ENCODE measurements around the gene TRMT44. TPM values are rescaled to one million over a fixed set of nuclear protein-coding genes. Genes with fewer than 3 reads are reported as not detected.
"Not testable (repeated sequence)": the region's sequence is repeated elsewhere in the genome, so short reads cannot be mapped to it uniquely, and the experiment has no call there.

TRMT44 gene
- polyA plus RNA-seq, 3 donors from 2014 or later = 2.6 to 15.6 (median 8.9) TPM

DNA sequence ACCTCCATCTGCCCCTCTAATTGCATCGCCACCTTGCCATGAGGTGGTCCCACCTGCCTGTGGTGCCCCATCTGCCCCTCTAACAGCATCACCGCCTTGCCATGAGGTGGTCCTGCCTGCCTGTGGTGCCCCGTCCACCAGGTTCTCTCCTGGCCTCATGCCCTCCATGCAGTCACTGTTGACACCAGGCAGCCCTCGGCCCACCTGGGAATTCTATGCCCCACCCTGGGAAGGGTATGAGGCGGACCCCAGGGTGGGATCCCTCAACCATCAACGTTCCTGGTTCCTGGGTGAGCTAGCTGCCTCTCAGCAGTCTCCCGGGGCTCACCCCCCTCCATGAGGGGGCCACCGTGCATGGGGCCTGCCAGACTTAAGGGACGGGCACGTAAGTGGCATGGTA is 38.9 kb upstream of the TRMT44 start:
- Mint-ChIP-seq H3K9me3 (no peaks in the 10 kb centered on the region), H3K36me3 (peaks cover 11 to 22% (median 11%) of the 10 kb centered on the region in 3 donors), H3K27ac (no peak overlapping the region), H3K27me3 (ENCODE audit: low read depth in 3 of 3) (peaks cover 0 to 3% (median 0%) of the 10 kb centered on the region in 3 donors), H3K4me3 (no peak overlapping the region), H3K4me1 (peaks cover 0 to 1% of the 10 kb centered on the region in 2 donors)
- DNase-seq = no peak

DNA sequence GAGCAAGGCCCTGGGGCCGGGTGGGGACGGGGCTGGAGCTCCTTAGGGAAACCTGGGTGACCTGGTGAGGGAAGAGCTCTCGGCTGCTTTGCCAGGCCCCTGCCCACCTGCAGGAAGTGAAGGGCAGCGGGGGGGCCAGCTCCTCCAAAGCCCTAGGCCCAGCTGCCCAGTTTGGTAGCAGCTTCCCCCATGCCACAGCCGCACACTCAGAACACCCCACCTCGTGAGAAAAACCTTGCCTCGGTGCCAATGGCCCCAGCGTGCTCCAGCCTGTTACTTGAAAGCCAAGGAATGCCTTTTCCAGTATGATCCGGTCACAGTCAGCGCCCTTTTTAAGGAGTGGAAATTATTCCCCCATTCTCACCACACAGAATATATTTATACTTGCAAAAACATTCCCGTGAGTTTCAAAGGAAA is 38.4 kb upstream of the TRMT44 start:
- H3K4me3 Mint-ChIP-seq = no peak overlapping the region
- H3K9me3 Mint-ChIP-seq = no peaks in the 10 kb centered on the region
- H3K27me3 Mint-ChIP-seq (ENCODE audit: low read depth in 3 of 3) = peaks cover 0 to 3% (median 0%) of the 10 kb centered on the region in 3 donors
- H3K4me1 Mint-ChIP-seq = peaks cover 0 to 1% of the 10 kb centered on the region in 2 donors
- peaks cover 9 to 22% (median 9%) of the 10 kb centered on the region in 3 donors for H3K36me3 Mint-ChIP-seq
- no peak overlapping the region for H3K27ac Mint-ChIP-seq
- DNase-seq = no peak

DNA sequence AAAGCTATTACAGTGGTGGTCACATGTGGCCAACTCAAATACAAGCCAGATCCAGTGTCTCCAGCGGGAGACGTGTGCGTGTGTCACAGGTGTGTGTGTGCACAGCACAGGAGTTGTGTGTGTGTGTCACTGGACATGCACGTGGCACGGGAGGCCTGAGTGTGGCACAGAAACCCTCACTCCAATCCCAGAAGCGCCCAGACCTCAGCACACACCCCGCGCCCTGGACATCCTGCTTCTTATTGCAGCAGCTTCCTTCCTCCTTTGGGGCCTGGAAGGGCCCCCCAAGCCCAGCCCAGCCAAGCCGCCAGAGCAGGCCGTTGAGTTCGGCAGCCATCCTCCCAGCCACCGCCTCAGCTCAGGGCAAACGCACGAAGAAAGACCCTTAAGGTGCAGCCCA is 37.9 kb upstream of the TRMT44 start:
- Mint-ChIP-seq H3K36me3 (peaks cover 9 to 22% (median 9%) of the 10 kb centered on the region in 3 donors), H3K27me3 (ENCODE audit: low read depth in 3 of 3) (peaks cover 0 to 7% (median 0%) of the 10 kb centered on the region in 3 donors), H3K4me1 (peaks cover 0 to 1% of the 10 kb centered on the region in 2 donors), H3K27ac (no peak overlapping the region), H3K4me3 (no peak overlapping the region), H3K9me3 (no peaks in the 10 kb centered on the region)
- DNase-seq = no peak

DNA sequence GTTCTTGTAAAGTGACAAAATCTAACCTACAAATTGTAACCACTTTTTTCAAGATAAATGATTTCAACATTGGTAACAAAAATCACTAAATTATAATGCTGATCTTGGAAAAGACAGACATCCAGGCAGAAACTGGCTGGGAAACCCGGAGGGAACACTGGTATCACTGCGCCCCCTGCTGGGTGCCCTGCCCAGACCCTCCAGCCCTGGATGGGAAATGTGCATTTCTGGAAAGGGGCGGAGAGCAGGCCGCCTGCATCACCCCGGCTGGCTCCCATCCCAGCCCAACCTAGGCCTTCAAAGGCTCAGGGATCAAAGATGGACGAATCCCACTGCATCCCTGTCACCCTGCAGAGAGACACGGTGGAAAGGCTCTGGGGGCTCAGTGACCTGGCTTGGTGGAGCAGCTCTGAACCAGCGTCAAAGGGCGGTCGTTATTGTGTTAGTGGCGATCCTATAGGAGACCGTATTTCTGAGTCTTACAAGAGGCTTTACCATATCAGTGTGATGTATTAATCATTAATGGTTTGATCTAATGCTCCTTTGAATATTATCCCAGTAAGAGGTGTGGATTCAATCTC is 37.3 kb upstream of the TRMT44 start:
- DNase-seq = peak; percentile 28 to 36 (median 34)
- peaks cover 0 to 7% (median 0%) of the 10 kb centered on the region in 3 donors for H3K27me3 Mint-ChIP-seq (ENCODE audit: low read depth in 3 of 3)
- no peaks in the 10 kb centered on the region for H3K9me3 Mint-ChIP-seq
- no peak overlapping the region for H3K27ac Mint-ChIP-seq
- H3K4me1 Mint-ChIP-seq = peaks cover 0 to 2% of the 10 kb centered on the region in 2 donors
- peaks cover 7 to 20% (median 7%) of the 10 kb centered on the region in 3 donors for H3K36me3 Mint-ChIP-seq
- H3K4me3 Mint-ChIP-seq = no peak overlapping the region

DNA sequence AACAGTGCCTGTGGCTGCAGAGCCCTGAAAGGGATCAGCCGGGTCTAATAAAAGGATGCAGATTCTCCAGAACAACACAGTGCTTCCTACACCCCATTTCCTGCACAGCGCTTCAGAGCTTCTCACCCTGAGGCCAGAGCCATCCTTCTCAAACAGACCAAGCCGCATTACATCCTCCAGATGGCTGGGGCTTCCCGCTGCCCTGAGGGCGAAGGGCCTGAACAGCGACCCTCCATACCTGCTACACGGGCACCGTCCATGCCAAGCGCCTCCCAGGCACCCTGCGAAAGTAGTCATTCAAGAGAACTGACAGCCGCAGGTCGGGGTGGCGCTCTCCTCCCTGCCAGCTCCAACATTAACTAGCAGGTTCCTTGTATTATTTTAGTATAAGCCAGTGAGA is 36.6 kb upstream of the TRMT44 start:
- no peak overlapping the region for H3K27ac Mint-ChIP-seq

DNA sequence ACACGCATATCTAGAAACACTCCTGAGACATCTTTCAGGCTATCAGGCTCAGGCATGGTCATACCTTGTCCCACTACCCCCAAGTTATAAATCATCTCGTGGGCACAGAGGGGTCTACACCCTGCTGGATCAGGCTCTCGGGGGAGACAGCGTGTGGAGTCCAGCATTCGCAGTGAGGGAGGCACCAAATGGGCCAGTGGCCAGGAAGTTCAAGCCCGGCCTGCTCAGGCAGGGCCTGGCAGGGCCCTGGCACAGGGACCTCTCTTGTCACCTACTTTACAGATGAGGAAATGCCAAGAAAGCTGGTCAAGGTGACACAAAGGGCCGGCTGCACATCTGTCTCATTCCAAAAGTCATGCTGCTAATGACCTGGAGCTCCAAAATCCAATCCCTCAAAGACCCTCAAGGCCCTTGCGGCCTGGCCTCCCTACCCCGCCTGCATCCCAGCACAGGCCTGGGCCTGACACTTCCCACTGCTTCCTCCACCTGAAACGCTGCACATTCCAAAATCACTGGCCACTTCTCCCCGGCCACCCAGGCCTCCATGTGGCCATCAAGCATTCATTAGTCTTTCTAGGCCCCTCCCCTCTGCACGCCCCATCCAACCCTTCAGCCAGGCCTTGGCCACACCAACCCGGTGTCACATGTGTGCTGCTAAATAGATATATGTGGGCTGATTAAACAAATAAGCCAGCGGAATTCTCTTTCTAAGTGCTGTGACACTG is 35.6 kb upstream of the TRMT44 start:
- Mint-ChIP-seq H3K27me3 (ENCODE audit: low read depth in 3 of 3) (peaks cover 8 to 17% (median 11%) of the 10 kb centered on the region in 3 donors), H3K36me3 (peaks cover 0 to 7% (median 4%) of the 10 kb centered on the region in 3 donors), H3K9me3 (no peaks in the 10 kb centered on the region), H3K4me3 (no peak overlapping the region), H3K4me1 (peaks cover 14 to 15% of the 10 kb centered on the region in 2 donors), H3K27ac (peak overlapping the region in 1 of 6 donors; percentile 4)
- DNase-seq = no peak

More for the DNA sequence above, 36.6 kb upstream of the TRMT44 start:
- no peak for DNase-seq
- Mint-ChIP-seq H3K9me3 (no peaks in the 10 kb centered on the region), H3K4me3 (no peak overlapping the region), H3K36me3 (peaks cover 0 to 13% (median 4%) of the 10 kb centered on the region in 3 donors), H3K4me1 (peaks cover 5% of the 10 kb centered on the region in 2 donors), H3K27me3 (ENCODE audit: low read depth in 3 of 3) (peaks cover 0 to 7% (median 1%) of the 10 kb centered on the region in 3 donors)

DNA sequence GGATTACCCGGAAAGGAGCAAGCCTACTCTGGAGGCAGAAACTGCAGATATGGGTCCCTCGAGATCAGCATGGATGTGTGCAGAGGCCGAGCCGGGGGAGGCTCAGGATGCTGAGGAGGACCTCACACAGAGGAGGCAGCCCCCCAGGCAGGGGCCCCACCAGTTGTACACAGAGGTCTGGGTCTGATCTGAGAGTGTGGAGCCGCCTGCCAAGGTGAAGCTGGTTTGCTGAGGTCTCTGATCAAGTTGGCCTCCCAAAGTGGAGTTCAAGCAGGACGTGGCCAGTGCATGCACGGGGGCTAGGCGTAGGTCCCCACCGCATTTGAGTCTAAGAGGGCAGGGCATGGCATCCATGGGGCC is 35.1 kb upstream of the TRMT44 start:
- no peak for DNase-seq
- peaks cover 0 to 7% (median 4%) of the 10 kb centered on the region in 3 donors for H3K36me3 Mint-ChIP-seq
- H3K4me3 Mint-ChIP-seq = no peak overlapping the region
- peaks cover 8 to 19% (median 13%) of the 10 kb centered on the region in 3 donors for H3K27me3 Mint-ChIP-seq (ENCODE audit: low read depth in 3 of 3)
- no peaks in the 10 kb centered on the region for H3K9me3 Mint-ChIP-seq
- no peak overlapping the region for H3K27ac Mint-ChIP-seq
- peaks cover 20% of the 10 kb centered on the region in 2 donors for H3K4me1 Mint-ChIP-seq

DNA sequence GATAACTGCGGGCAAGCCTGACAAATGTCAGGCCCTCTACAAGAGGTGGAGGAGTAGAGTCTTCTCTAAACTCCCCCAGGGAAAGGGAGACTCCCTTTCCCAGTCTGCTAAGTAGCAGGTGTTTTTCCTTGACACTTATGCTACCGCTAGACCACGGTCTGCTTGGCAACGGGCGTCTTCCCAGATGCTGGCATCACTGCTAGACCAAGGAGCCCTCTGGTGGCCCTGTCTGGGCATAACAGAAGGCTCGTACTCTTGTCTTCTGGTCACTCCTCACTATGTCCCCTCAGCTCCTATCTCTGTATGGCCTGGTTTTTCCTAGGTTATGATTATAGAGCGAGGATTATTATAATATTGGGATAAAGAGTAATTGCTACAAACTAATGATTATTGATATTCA is 33.7 kb upstream of the TRMT44 start:
- not testable (repeated sequence) for H3K36me3 Mint-ChIP-seq, H3K9me3 Mint-ChIP-seq, H3K4me3 Mint-ChIP-seq, DNase-seq
- Mint-ChIP-seq H3K27me3 (ENCODE audit: low read depth in 3 of 3) (peaks cover 8 to 19% (median 16%) of the 10 kb centered on the region in 3 donors), H3K4me1 (peaks cover 25 to 32% of the 10 kb centered on the region in 2 donors), H3K27ac (peak overlapping the region in 2 of 6 donors; percentile 1 to 14)

DNA sequence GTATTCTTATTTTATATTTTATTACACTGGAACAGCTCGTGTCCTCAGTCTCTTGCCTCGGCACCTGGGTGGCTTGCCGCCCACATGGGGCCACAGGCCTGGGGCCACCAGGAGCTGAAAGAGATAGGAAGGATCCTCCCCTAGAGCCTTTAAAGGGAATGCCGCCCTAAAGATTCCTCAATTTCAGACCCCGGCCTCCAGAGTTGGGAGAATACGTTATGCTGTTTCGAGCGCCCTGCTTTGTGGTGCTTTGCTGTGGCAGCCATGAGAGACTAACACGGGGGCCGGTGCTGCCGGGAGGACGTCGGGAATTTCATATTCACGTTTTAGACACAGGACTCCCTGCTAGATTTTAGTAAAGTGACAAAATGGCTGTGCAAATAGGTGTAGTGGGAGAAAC is 33.3 kb upstream of the TRMT44 start:
- no peak for DNase-seq
- no peak overlapping the region for H3K4me3 Mint-ChIP-seq
- H3K4me1 Mint-ChIP-seq = peaks cover 26 to 37% of the 10 kb centered on the region in 2 donors
- H3K27me3 Mint-ChIP-seq (ENCODE audit: low read depth in 3 of 3) = peaks cover 8 to 19% (median 16%) of the 10 kb centered on the region in 3 donors
- peak overlapping the region in 4 of 6 donors; percentile 13 to 98 (median 77) for H3K27ac Mint-ChIP-seq
- peaks cover 0 to 9% (median 6%) of the 10 kb centered on the region in 3 donors for H3K36me3 Mint-ChIP-seq
- H3K9me3 Mint-ChIP-seq = no peaks in the 10 kb centered on the region

DNA sequence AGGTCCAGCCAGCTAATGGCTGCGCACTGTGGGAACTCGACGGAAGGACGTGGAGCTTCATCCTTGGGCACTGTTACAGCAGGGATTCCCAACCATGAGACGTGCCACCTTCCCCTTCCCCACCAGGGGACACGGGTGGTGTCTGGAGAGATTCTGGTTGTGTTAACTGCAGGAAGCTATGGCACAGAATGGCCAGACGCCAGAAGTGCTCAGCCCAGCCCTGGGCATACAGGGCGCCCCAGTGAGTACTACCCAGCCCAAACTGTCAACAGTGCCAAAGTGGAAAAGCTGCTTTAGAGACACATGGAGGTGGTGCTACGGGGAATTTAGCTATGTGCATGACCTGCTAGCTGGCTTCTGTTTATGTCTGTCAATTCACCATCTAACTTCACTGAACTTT is 32.8 kb upstream of the TRMT44 start:
- Mint-ChIP-seq H3K4me1 (peaks cover 26 to 37% of the 10 kb centered on the region in 2 donors), H3K4me3 (no peak overlapping the region), H3K27ac (peak overlapping the region; percentile 79 to 98 (median 90)), H3K27me3 (ENCODE audit: low read depth in 3 of 3) (peaks cover 8 to 19% (median 16%) of the 10 kb centered on the region in 3 donors), H3K36me3 (peaks cover 0 to 10% (median 8%) of the 10 kb centered on the region in 3 donors), H3K9me3 (no peaks in the 10 kb centered on the region)
- no peak for DNase-seq

DNA sequence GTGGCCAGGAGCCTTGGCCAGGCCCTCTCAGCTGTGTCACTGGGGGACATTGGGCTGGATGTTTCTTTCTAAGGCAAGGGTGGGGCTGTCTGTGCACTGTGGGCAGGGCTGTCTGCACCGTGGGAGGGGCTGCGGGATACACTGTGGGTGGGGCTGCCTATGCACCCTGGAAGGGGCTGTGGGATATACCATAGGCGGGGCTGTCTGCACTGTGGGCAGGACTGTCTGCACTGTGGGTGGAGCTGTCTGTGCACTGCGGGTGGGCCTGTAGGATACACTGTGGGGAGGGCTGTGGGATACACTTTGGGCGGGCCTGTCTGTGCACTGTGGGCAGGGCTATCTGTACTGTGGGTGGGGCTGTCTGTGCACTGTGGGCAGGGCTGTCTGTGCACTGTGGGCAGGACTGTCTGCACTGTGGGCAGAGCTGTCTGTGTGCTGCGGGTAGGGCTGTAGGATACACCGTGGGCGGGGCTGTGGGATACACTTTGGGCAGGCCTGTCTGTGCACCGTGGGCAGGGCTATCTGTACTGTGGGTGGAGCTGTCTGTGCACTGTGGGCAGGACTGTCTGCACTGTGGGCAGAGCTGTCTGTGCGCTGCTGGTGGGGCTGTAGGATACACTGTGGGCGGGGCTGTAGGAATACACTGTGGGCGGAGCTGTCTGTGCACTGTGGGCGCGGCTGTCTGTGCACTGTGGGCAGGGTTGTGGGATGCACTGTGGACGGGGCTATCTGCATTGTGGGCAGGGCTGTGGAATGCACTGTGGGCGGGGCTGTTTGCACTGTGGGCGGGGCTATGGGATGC is 31.1 kb upstream of the TRMT44 start:
- Mint-ChIP-seq H3K27me3 (ENCODE audit: low read depth in 3 of 3) (peaks cover 8 to 19% (median 16%) of the 10 kb centered on the region in 3 donors), H3K4me1 (peaks cover 32 to 42% of the 10 kb centered on the region in 2 donors), H3K27ac (peak overlapping the region; percentile 88 to 98 (median 92)), H3K36me3 (peaks cover 4 to 18% (median 16%) of the 10 kb centered on the region in 3 donors), H3K9me3 (no peaks in the 10 kb centered on the region), H3K4me3 (peak overlapping the region; percentile 1 to 68 (median 48))
- peak; percentile 96 for DNase-seq

DNA sequence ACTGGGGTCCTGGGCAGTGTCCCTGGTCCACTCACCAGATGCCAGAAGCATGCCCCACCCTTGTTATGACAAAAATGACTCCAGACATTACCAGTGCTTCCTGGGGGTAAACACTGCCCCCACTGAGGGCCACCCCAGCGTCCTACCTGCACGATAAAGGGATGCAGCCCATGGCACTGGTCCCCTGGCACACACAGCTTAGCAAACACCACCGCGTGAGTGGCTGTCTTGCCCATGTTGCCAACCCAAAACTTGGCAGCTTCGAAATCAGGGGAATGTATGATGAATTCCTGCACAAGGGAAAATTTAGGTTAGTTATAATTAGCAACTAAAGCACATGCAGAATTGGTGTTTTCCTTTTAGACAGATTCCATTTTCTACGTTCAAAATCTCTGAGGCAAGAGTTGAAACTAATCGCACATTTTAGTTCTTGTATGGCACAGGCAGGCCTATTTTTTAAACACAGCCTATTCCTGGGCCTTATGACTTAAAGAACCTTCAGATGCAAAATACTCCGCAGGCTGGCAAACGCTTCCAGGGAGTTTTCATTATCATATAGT is 30.4 kb upstream of the TRMT44 start:
- Mint-ChIP-seq H3K4me1 (peaks cover 34 to 44% of the 10 kb centered on the region in 2 donors), H3K9me3 (no peaks in the 10 kb centered on the region)

DNA sequence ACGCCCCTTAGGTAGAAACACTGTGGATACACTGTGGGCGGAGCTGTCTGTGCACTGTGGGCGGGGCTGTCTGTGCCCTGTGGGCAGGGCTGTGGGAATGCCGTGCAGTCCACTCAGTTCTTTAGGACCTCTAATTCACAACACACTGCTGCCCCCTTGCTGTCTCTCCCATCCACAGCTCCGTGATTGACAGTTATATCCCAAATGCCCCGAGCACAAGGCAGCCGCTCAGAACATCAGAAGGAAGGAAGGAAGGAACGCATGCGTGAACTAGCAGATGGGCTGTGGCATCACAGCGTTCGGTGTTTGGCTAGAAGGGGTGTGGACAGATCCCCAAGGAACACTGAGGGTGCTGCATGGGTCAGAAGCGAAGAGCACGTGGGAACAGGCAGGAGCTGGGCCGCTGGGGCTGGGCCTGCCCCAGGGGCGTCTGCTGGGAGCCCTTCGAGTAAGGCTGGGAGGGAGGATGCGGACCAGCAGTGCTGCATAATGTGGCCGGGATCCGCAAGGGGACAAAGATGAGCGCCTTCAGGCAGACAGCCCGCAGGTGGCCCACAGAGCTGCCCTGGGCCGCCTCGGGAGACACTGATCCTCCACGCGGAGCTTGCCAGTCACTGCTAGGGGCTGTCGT is 29.8 kb upstream of the TRMT44 start:
- peak overlapping the region; percentile 32 to 98 (median 92) for H3K27ac Mint-ChIP-seq
- H3K9me3 Mint-ChIP-seq = no peaks in the 10 kb centered on the region
- H3K36me3 Mint-ChIP-seq = peaks cover 8 to 25% (median 21%) of the 10 kb centered on the region in 3 donors
- DNase-seq = peak in 1 of 3 donors; percentile 9
- H3K4me1 Mint-ChIP-seq = peaks cover 34 to 44% of the 10 kb centered on the region in 2 donors
- H3K4me3 Mint-ChIP-seq = peak overlapping the region in 1 of 5 donors; percentile 58
- H3K27me3 Mint-ChIP-seq (ENCODE audit: low read depth in 3 of 3) = peaks cover 8 to 16% (median 15%) of the 10 kb centered on the region in 3 donors

More for the DNA sequence above, 30.4 kb upstream of the TRMT44 start:
- no peak for DNase-seq
- peaks cover 8 to 21% (median 15%) of the 10 kb centered on the region in 3 donors for H3K36me3 Mint-ChIP-seq
- peaks cover 8 to 17% (median 16%) of the 10 kb centered on the region in 3 donors for H3K27me3 Mint-ChIP-seq (ENCODE audit: low read depth in 3 of 3)
- peak overlapping the region in 4 of 5 donors; percentile 18 to 68 (median 50) for H3K4me3 Mint-ChIP-seq
- peak overlapping the region; percentile 88 to 98 (median 92) for H3K27ac Mint-ChIP-seq
